H1 (cell line): ENCODE data around the gene GNAI1. TPM values are rescaled to one million over a fixed set of nuclear protein-coding genes. Genes with fewer than 3 reads are reported as not detected.

Experiments
- CTCF ChIA-PET: fragments of 300-600 bp; sonication (Branson Sonifier 250); formaldehyde crosslinking; loops from one replicate; lab custom pipeline; 2021; ENCODE audit not compliant: partially characterized antibody; lab: Charles Lee
- POLR2A ChIA-PET: fragments of 300-600 bp; sonication (Branson Sonifier 250); formaldehyde crosslinking; loops from one replicate; lab custom pipeline; 2021; ENCODE audit warnings: inconsistent platforms; ENCODE audit not compliant: partially characterized antibody; lab: Charles Lee
- DNase-seq, 2 experiments: peaks; one replicate each; pipeline versions ENCODE4 v3.0.0 to v3.0.0-alpha.2; 2010 to 2022; ENCODE audit warnings: low spot score in 2 of 2, low read depth in 1 of 2, mixed read lengths in 1 of 2
- FAIRE-seq: peaks from 2 replicates; lab custom pipeline; 2011; peaks lifted over from hg19 to GRCh38; lab: Jason Lieb, UNC
- H2AFZ ChIP-seq: 2 replicates; pipeline ENCODE4 v1.8.1; 2012; ENCODE audit warnings: low read length, inconsistent platforms
- H2AK5ac ChIP-seq: 2 replicates; pipeline ENCODE4 v1.6.1; 2013; ENCODE audit warnings: low read depth, low read length
- H2BK120ac ChIP-seq: replicated peaks from 2 replicates; pipeline ENCODE3; 2013; ENCODE audit warnings: low read depth, low read length, inconsistent platforms
- H2BK12ac ChIP-seq: 2 replicates; pipeline ENCODE4 v1.6.1; 2013; ENCODE audit warnings: low read depth, low read length
- H2BK15ac ChIP-seq: 2 replicates; pipeline ENCODE4 v1.6.1; 2013; ENCODE audit warnings: low read length
- H2BK20ac ChIP-seq: 2 replicates; pipeline ENCODE4 v1.6.1; 2013; ENCODE audit warnings: low read length
- H2BK5ac ChIP-seq: 2 replicates; pipeline ENCODE4 v1.6.1; 2013; ENCODE audit warnings: low read depth, low read length
- H3K14ac ChIP-seq: 2 replicates; pipeline ENCODE4 v1.6.1; 2013; ENCODE audit warnings: inconsistent platforms; ENCODE audit not compliant: insufficient read length
- H3K18ac ChIP-seq: 2 replicates; pipeline ENCODE4 v1.6.1; 2013; ENCODE audit warnings: low read length; ENCODE audit errors: extremely low read depth
- H3K23ac ChIP-seq: 2 replicates; pipeline ENCODE4 v1.6.1; 2013; ENCODE audit warnings: inconsistent platforms; ENCODE audit not compliant: insufficient read length
- H3K23me2 ChIP-seq: 2 replicates; pipeline ENCODE4 v1.6.1; 2013; ENCODE audit warnings: low read depth, low read length
- H3K27ac ChIP-seq: 2 replicates; pipeline ENCODE4 v1.6.1; 2011; ENCODE audit warnings: low read depth, low read length, inconsistent platforms
- H3K27me3 ChIP-seq, 4 experiments: replicated peaks in 1 of 4; 1 replicate in 1 of 4; 2 replicates in 3 of 4; pipeline versions ENCODE4 v1.6.1 to v1.8.1; 2011 to 2013; ENCODE audit warnings: low read length in 3 of 4, mild to moderate bottlenecking in 3 of 4, inconsistent platforms in 2 of 4, mixed read lengths in 2 of 4, moderate library complexity in 1 of 4; ENCODE audit not compliant: control insufficient read depth in 3 of 4, insufficient read depth in 3 of 4; ENCODE audit errors: extremely low read depth in 1 of 4
- H3K36me3 ChIP-seq, 4 experiments: 2 replicates each; pipeline versions ENCODE4 v1.6.1 to v1.8.1; 2011 to 2013; ENCODE audit warnings: mild to moderate bottlenecking in 4 of 4, low read length in 3 of 4, moderate library complexity in 2 of 4, control low read depth in 1 of 4, inconsistent platforms in 1 of 4; ENCODE audit not compliant: insufficient read depth in 4 of 4, control insufficient read depth in 2 of 4
- H3K4ac ChIP-seq: replicated peaks from 2 replicates; pipeline ENCODE3; 2013; ENCODE audit warnings: low read length, low read depth, mixed read lengths, inconsistent platforms; ENCODE audit not compliant: insufficient read length
- H3K4me1 ChIP-seq, 4 experiments: replicated peaks in 1 of 4; 1 replicate in 1 of 4; 2 replicates in 3 of 4; pipeline versions ENCODE4 v1.6.1 to v1.8.1; 2011 to 2013; ENCODE audit warnings: low read length in 3 of 4, inconsistent platforms in 2 of 4, mixed read lengths in 1 of 4; ENCODE audit not compliant: insufficient read depth in 4 of 4, control insufficient read depth in 3 of 4
- H3K4me2 ChIP-seq, 2 experiments: 2 replicates each; pipeline versions ENCODE4 v1.6.1 to v1.8.1; 2011 to 2013; ENCODE audit warnings: low read depth in 2 of 2, low read length in 2 of 2, control low read depth in 1 of 2, inconsistent platforms in 1 of 2, mild to moderate bottlenecking in 1 of 2; ENCODE audit not compliant: insufficient read depth in 1 of 2
- H3K4me3 ChIP-seq, 4 experiments: fragments of 200-600, 300-600 bp in 1 of 4; sonication (generic), shearing (Covaris generic), sonication (Bioruptor Twin) in 1 of 4; 2 replicates each; pipeline versions ENCODE4 v1.5.1 to v1.8.1; 2011 to 2016; ENCODE audit warnings: low read length in 4 of 4, low read depth in 3 of 4, control low read depth in 2 of 4, inconsistent platforms in 2 of 4, mild to moderate bottlenecking in 2 of 4, mixed read lengths in 1 of 4, moderate library complexity in 1 of 4; ENCODE audit not compliant: insufficient read depth in 2 of 4; ENCODE audit errors: extremely low read depth in 1 of 4
- H3K56ac ChIP-seq: replicated peaks from 2 replicates; pipeline ENCODE3; 2013; ENCODE audit warnings: low read depth, mild to moderate bottlenecking, mixed read lengths, low read length, inconsistent platforms; ENCODE audit not compliant: insufficient read length
- H3K79me1 ChIP-seq: 2 replicates; pipeline ENCODE4 v1.6.1; 2013; ENCODE audit warnings: low read depth, low read length, control low read depth
- H3K79me2 ChIP-seq, 2 experiments: 2 replicates each; pipeline versions ENCODE4 v1.6.1 to v1.8.1; 2012 to 2013; ENCODE audit warnings: low read length in 2 of 2, mild to moderate bottlenecking in 2 of 2, inconsistent platforms in 1 of 2; ENCODE audit not compliant: insufficient read depth in 2 of 2, control insufficient read depth in 1 of 2
- H3K9ac ChIP-seq, 4 experiments: replicated peaks in 1 of 4; 1 replicate in 1 of 4; 2 replicates in 3 of 4; pipeline versions ENCODE4 v1.6.1 to v1.8.1; 2011 to 2013; ENCODE audit warnings: low read depth in 3 of 4, low read length in 3 of 4, control low read depth in 2 of 4, mild to moderate bottlenecking in 2 of 4, moderate library complexity in 2 of 4, inconsistent platforms in 1 of 4; ENCODE audit errors: extremely low read depth in 1 of 4
- H3K9me3 ChIP-seq, 2 experiments: 2 replicates each; pipeline versions ENCODE4 v1.6.1 to v1.8.1; 2012 to 2013; ENCODE audit warnings: mild to moderate bottlenecking in 2 of 2, moderate library complexity in 2 of 2, control low read depth in 1 of 2, inconsistent platforms in 1 of 2, low read depth in 1 of 2, low read length in 1 of 2, mixed read lengths in 1 of 2; ENCODE audit not compliant: insufficient read depth in 2 of 2
- H4K20me1 ChIP-seq, 2 experiments: replicated peaks in 1 of 2; 2 replicates each; pipeline versions ENCODE3 to v1.8.1; 2011 to 2013; ENCODE audit warnings: inconsistent platforms in 2 of 2, low read length in 2 of 2, mild to moderate bottlenecking in 1 of 2; ENCODE audit not compliant: insufficient read depth in 2 of 2, control insufficient read depth in 1 of 2
- H4K5ac ChIP-seq: 2 replicates; pipeline ENCODE4 v1.6.1; 2013; ENCODE audit warnings: low read length, low read depth, mixed read lengths, inconsistent platforms; ENCODE audit not compliant: insufficient read length
- H4K8ac ChIP-seq: 2 replicates; pipeline ENCODE4 v1.8.0; 2013; ENCODE audit warnings: mild to moderate bottlenecking, moderate library complexity, low read length, inconsistent platforms; ENCODE audit not compliant: insufficient read depth; ENCODE audit errors: extremely low read depth
- H4K91ac ChIP-seq: replicated peaks from 2 replicates; pipeline ENCODE3; 2013; ENCODE audit warnings: low read length, mixed read lengths, inconsistent platforms; ENCODE audit not compliant: insufficient read length
- EP300 ChIP-seq, 2 experiments: IDR thresholded peaks; 1 replicate in 1 of 2; 2 replicates in 1 of 2; pipeline ENCODE4 v1.6.1; 2011 to 2012; ENCODE audit warnings: low read depth in 2 of 2, low read length in 2 of 2, mild to moderate bottlenecking in 2 of 2, borderline replicate concordance in 1 of 2, inconsistent platforms in 1 of 2, moderate library complexity in 1 of 2
- KDM1A ChIP-seq: fragments of 200-600, 300-600 bp; sonication (generic); IDR thresholded peaks from 2 replicates; pipeline ENCODE4 v1.7.1; 2016; ENCODE audit warnings: mild to moderate bottlenecking, low read length, borderline replicate concordance
- RFX5 ChIP-seq: IDR thresholded peaks from 2 replicates; pipeline ENCODE4 v1.6.1; 2011; ENCODE audit warnings: low read depth, low read length, improper control_type of control experiment, borderline replicate concordance
- USF2 ChIP-seq: IDR thresholded peaks from 2 replicates; pipeline ENCODE4 v1.6.1; 2011; ENCODE audit warnings: low read length, improper control_type of control experiment
- WGBS, 2 experiments: shearing (Covaris generic) in 1 of 2; methylation state at CpG; one replicate each; pipeline versions ENCODE4 v1.1.6 to v1.1.7; 2013 to 2015; ENCODE audit warnings: low lambda C conversion rate in 2 of 2, mixed read lengths in 2 of 2, inconsistent platforms in 1 of 2, low coverage in 1 of 2, missing lambda C conversion rate in 1 of 2; ENCODE audit not compliant: insufficient replicate concordance in 2 of 2, insufficient coverage in 1 of 2, insufficient read length in 1 of 2; ENCODE audit errors: extremely low coverage in 1 of 2, missing lambda C conversion rate in 1 of 2; 5-methylcytosine and 5-hydroxymethylcytosine counted together
- polyA plus RNA-seq, 7 experiments: library from polyadenylated mRNA; depleted of rRNA in 3 of 7; stranded (reverse) in 5 of 7; unstranded in 2 of 7; fragments of >200 nt in 5 of 7; fragments of 200-250 nt in 2 of 7; gene quantifications; 1 replicate in 5 of 7; 2 replicates in 1 of 7; 4 replicates in 1 of 7; pipeline versions ENCODE4 v1.2.1 to v1.2.3, GENCODE V29; 2011 to 2013; ENCODE audit warnings: missing spikeins in 2 of 7, mixed read lengths in 2 of 7
- total RNA-seq: library from RNA; stranded (reverse); fragmentation: NEBNext Ultra II Directional; extraction: Animal tissue kit (Norgen Biotek cat#: 25700); gene quantifications from 2 replicates; pipeline ENCODE4 v1.2.1, GENCODE V29; 2021

Gene GNAI1
- total and polyA plus RNA-seq, 2 of the 8 experiments (the other 6 are each of a cell fraction or from before 2014, with no cell fraction given), result 8.0 to 29.5 TPM

- 89% methylated on average over 4 of the region's 4 CpGs; no CpG with 5 or more reads in 1 of the 2 experiments for WGBS, 2 experiments
- CTCF ChIA-PET, result no interaction called here
- H4K20me1 ChIP-seq, result no peaks in the 10 kb centered on the region
Measured at GRCh38 chr7:80253237-80253636, 118.6 kb downstream of the GNAI1 start.

More at GRCh38 chr7:80253237-80253636, 118.6 kb downstream of the GNAI1 start:
- Histone ChIP-seq H2AFZ (no peak overlapping the region), H2BK120ac (no peak overlapping the region), H3K79me1 (no peaks in the 10 kb centered on the region), H4K91ac (no peak overlapping the region), H4K5ac (no peak overlapping the region), H2BK20ac (no peak overlapping the region), H3K36me3 (no peaks in the 10 kb centered on the region), H3K23ac (no peak overlapping the region), H3K27me3 (no peaks in the 10 kb centered on the region), H3K56ac (no peak overlapping the region), H3K9ac (no peak overlapping the region), H3K14ac (no peak overlapping the region), H2BK5ac (no peak overlapping the region), H2BK15ac (no peak overlapping the region), H4K8ac (no peak overlapping the region), H3K79me2 (no peaks in the 10 kb centered on the region), H3K4ac (no peak overlapping the region), H3K9me3 (no peaks in the 10 kb centered on the region), H3K27ac (no peak overlapping the region), H3K23me2 (no peaks in the 10 kb centered on the region), H3K18ac (no peak overlapping the region), H3K4me2 (no peak overlapping the region), H2AK5ac (no peak overlapping the region), H3K4me3 (no peak overlapping the region), H2BK12ac (no peak overlapping the region), H3K4me1 (no peaks in the 10 kb centered on the region)
- DNase-seq (no peak), FAIRE-seq (no peak)
- TF ChIP-seq EP300 (IDR thresholded peaks at IDR 0.05; ENCODE audit: borderline replicate concordance in 1 of 2, low read depth in 2 of 2, low read length in 2 of 2) (no peak), KDM1A (no peak), RFX5 (no peak), USF2 (no peak)
- POLR2A ChIA-PET, result no interaction called here
